G401.6 (cell line): Measurements from ENCODE around the gene EPHX1.
"Not testable (repeated sequence)": the region's sequence is repeated elsewhere in the genome, so short reads cannot be mapped to it uniquely, and the experiment has no call there.

Source experiments
- FAIRE-seq: peaks from 2 replicates; lab custom pipeline; 2012; peaks lifted over from hg19 to GRCh38; lab: Jason Lieb, UNC

Gene EPHX1

GRCh38 chr1:225816643-225817538, 7.0 kb downstream of the EPHX1 start:
- FAIRE-seq, result no peak

DNA sequence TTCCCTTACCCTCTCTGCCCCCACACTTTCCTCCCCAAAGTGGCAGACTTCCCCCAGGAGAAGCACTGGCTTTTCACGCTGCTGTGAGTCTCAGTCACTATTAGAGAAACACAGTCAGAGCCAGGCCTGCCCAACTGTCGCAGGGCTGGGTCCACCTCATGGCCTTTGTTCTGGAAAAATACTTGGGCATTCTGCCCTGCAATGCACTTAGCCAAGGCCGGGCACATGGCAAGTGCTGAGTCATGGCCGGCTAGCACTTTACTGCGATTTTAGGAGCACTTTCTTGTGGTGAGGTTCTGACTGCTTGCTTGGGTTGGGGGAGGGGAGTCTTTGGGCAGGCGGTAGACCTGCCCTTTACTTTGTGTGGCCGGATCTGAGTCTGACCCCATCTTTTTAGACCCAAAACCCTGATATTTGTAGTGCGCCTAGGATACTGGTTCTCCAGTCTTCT, 7.7 kb downstream of the EPHX1 start:
- FAIRE-seq, result no peak

GRCh38 chr1:225818229-225818628, 8.3 kb downstream of the EPHX1 start:
- FAIRE-seq, result no peak

- FAIRE-seq, result no peak
Measured at GRCh38 chr1:225819346-225820192, 9.6 kb downstream of the EPHX1 start.

DNA sequence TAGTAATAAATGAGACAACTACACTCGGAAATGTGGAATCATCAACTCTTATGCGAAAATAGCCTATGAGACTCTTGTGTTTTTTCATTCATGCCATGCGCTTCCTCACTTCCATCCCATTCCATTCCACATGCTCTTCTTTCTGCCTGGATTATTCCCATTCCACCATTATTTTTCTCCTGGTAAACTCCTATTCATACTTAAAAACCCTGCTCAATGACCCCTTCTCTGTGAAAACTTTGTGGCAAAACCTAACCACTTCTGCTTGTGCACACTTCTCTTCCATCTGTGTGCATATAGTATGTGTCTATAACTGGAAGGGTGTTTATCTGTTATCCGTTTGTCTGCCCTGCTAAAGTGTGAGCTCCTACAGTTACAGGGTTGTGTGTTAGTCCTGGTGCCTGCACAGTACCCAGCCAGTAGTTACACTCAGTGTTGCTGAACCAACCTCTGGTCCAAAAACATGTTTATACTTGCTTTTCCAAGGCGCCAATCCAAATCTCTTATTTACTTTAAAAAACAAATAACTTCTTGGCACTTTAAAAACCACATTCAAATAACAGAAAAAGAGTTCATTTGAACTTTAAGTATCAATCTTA, 10.7 kb downstream of the EPHX1 start:
- FAIRE-seq, result no peak

DNA sequence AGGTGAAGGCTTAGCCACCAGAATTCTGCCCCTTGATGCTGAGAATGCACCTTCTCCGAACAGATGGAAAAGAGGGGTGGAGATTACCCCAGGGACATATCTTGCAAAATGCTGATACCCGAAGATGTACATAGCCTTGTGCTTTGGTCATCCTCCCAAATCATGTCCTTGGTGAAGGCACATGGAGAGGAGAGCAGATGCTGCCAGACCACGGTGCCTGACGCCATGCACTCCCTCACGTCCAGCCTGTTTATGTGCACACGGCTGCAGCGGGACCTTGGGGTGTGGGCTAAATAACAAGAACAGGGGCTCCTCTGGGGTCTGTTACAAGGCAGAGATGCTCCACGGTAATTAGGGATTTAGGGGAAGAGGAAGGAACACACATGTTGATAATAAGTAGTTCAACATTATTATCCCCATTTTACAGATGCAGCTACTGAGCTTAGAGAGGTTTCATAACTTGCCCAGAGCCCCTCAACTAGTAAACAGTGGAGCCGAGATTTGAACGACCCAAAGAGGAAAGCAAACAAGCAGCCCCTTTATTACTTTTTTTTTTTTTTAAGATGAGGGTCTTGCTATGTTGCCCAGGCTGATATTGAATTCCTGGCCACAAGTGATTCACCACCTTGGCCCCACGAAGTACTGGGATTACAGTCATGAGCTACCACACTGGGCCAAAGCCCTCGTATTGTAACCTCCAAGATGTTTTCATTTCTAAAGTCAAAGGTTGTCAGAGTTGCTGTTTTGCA, 12.9 kb downstream of the EPHX1 start:
- FAIRE-seq, result no peak

GRCh38 chr1:225823811-225824261, 13.9 kb downstream of the EPHX1 start:
- FAIRE-seq, result no peak

GRCh38 chr1:225824533-225824941, 14.6 kb downstream of the EPHX1 start:
- no peak for FAIRE-seq

- FAIRE-seq, result no peak
Measured at GRCh38 chr1:225825078-225825477, 15.2 kb downstream of the EPHX1 start.

GRCh38 chr1:225825607-225826007, 15.7 kb downstream of the EPHX1 start:
- no peak for FAIRE-seq

GRCh38 chr1:225827076-225827475, 17.2 kb downstream of the EPHX1 start:
- no peak for FAIRE-seq

- FAIRE-seq, result no peak
Measured at GRCh38 chr1:225828706-225829345, 18.9 kb downstream of the EPHX1 start.

DNA sequence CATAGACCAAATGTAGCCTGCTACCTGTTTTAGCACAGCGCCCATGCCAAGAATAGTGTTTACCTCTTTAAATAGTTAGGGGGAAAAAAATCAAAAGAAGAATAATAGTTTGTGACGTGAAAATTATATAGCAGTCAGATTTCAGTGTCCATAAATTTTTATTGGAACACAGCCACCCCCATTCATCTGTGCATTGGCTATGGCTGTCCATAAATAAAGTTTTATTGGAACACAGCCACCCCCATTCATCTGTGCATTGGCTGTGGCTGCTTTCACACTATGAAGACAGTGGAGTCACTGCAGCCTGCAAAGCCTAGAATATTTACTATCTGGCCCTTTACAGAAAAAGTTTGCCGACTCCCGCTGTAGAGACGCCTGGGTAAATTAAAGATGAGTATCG, 20.9 kb downstream of the EPHX1 start:
- no peak for FAIRE-seq

- no peak for FAIRE-seq
Measured at GRCh38 chr1:225834417-225835329, 24.7 kb downstream of the EPHX1 start.

DNA sequence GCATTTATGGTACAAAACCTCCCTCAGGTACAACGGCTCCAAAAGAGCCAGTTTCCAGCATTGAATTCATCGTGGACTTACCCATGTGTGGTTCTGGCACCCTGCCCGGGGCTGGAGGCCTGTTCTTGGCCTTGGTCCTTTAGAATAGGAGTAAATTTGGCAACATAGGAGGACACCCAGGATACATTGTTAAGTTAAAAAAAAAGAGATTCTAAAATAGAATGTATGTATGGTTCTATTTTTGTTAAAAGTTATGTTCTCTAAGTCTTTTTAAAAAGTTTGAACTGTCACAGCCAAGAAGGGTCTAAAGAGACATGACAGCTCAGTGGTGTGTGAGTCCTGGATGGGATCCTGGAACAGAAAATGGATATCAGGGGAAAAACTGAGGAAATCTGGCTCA, 25.9 kb downstream of the EPHX1 start:
- FAIRE-seq, result no peak

DNA sequence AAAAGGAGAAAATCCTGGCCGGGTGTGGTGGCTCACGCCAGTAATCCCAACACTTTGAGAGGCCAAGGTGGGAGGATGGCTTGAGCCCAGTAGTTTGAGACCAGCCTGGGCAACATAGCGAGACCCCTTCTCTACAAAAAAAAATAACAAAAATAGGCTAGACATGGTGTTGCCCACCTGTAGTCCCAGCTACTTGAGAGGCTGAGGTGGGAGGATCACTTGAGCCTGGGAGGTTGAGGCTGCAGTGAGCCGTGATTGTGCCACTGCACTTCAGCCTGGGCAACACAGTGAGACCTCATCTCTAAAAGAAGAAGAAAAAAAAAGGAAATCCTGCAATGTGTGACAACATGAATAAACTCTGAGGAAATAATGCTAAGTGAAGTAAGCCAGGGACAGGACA, 26.4 kb downstream of the EPHX1 start:
- not testable (repeated sequence) for FAIRE-seq

- FAIRE-seq, result no peak
Measured at GRCh38 chr1:225838793-225839192, 28.9 kb downstream of the EPHX1 start.

DNA sequence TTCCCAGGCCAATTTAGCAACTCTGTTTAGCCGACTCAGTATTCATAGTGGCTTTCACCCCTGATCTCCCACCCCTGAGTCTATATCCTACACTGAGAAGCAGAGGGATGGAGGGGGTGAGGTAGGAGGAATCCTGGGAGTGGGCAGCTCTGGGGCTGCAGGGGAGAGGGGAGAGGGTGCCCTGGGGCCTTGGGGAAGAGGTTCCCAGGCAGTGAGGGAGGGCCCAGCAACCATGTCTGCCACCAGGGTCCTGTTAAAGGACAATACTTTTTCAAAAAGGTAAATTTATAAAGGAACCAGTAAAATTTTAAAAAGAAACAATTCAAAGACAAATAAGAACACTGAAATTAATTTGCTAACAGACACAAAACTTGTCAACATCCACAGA, 30.3 kb downstream of the EPHX1 start:
- FAIRE-seq, result no peak

DNA sequence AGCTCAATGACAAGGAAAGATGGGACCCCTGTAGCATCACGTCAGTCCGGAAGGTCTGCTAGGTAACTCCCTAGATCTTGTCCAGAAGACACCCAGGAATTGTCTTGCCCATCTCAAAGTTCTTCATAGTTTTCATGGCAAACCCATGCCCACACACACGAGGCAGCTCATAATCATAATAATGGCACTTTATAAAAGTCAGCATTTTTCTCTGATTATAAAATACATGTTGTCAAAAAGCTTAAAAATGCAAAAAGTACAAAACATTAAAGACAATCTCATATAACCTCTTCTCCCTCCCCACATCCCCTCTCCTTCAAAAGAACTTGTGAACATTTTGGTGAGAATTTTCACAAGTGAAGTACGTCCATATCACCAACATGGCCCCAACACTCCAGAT, 30.8 kb downstream of the EPHX1 start:
- FAIRE-seq, result no peak

GRCh38 chr1:225842074-225842473, 32.1 kb downstream of the EPHX1 start:
- FAIRE-seq, result no peak
